HG03432 (cell line): ENCODE results near the gene LUZP2.

Source experiments
- ATAC-seq: cut with Tn5 transposase; IDR thresholded peaks from one replicate; pipeline ENCODE4 v1.9.1; 2021; ENCODE audit warnings: mild to moderate bottlenecking, moderate library complexity; ENCODE audit not compliant: unreplicated experiment

LUZP2 gene

DNA sequence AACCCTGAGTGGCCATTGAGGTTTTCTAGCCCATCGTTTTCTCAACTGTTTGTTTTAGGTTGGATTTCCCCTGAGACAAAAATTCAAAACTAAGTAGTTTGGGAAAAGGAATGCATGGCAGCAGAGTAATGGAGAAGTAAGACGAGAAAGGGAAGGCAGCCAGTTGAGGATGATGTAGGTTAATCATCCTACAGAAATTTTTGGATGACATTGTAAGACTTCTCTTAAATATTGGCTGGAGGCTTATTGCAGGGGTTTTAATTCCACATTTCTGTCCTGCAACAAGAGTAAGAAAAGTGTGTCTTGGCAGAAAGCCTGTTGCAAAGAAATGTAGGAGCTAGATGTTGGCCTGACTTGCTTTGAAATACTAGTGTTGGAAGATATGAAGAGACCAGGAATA lies 308.8 kb downstream of the LUZP2 start:
- no peak for ATAC-seq

GRCh38 chr11:24808173-24808572 lies 311.3 kb downstream of the LUZP2 start:
- no peak for ATAC-seq

- ATAC-seq = no peak
Measured at GRCh38 chr11:24819006-24819405, 322.2 kb downstream of the LUZP2 start.

DNA sequence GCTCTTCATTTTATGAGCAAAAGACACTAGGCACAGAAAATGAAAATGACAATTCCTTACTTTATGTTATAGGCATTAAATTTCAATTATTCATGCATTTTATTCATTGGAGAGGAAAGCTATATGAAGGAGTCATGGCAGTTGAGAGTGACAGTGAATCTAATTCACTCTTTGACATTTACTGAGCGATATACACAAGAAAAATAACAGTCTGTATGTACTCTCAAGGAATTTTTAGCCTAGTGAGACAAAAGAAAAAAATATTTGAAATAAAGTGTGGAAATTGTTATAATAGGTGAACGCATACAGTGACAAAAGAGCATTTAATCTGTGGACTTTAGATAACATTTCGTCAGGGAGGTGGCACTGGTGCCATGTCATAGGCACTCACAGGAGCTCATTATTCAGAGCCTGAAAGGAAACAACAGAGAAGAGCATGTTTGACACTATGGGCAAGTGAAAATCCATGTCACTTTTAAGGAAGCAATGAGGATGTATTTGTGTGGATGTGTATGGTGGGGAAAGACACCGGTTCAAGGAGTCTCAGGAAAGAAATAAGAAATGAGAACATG lies 323.1 kb downstream of the LUZP2 start:
- ATAC-seq = no peak

DNA sequence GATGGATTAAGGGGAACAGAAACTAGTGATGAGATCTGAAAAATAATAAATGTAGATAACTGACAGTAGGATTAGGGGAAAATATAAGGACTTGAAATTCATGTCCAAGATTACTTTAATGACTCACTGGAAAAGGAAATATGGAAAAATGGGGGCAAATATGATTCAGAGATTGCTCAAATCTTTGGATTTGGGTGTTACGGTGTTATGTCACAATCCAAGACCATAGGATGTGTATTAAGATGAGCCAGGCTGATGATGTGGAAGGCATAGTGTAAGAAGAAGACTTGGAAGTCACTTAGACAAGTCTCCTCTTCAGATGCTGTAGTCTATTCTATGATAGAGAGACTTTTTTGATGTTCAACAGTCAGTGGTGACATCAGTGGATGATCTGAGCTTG lies 323.7 kb downstream of the LUZP2 start:
- no peak for ATAC-seq

GRCh38 chr11:24828938-24829605 lies 332.2 kb downstream of the LUZP2 start:
- no peak for ATAC-seq

DNA sequence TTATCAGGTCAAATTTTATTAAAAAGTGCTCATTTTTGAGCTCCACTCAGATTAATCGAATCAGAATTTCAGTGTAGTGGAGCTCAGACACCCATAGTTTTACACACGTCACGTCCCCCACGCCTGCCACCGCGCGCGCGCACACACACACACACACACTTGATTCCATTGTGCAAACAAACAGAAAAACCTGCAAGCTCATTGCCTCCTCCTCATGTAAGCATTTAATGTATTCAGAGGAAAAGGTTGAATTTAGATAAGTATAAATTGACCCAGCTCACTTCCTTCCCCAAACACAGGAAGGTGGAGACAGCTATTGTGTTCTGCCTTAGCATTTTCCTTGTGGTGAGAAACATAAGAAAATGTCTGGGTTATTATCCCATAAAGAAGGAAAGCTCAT lies 336.7 kb downstream of the LUZP2 start:
- ATAC-seq = no peak

DNA sequence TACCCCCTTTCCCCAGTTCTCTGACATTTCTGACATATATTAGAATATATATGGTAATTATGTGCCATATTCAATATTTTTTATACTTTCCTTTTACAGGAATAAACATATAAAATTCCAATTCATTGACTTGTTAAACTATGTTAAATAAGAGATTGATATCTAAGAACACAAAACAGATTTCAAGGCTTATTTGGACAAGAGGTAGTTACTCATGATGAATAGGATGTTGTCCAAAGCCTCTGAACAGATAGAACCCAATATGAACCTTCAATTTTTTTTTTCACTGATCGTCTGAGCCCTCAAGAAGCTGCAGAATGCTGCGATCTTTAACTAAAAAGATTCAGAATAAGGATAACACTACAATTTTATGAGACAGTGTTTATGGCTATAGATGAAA lies 340.3 kb downstream of the LUZP2 start:
- ATAC-seq = no peak

GRCh38 chr11:24842308-24842707 lies 345.5 kb downstream of the LUZP2 start:
- ATAC-seq = no peak

DNA sequence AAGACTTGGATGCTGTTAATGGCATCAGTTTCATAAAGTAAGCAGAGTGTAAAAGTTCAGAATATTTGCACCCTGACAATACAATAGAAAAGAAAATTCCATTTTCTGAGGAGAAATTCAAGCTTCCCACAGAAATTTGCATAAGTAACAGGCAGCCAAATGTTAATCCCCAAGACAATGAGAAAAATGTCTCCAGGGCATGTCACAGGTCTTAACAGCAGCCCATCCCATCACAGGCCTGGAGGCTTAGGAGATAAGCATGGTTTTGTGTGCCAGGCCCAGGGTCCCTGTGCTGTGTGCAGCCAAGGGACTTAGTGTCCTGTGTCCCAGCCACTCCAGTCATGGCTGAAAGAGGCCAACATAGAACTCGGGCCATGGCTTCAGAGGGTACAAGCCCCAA lies 347.6 kb downstream of the LUZP2 start:
- ATAC-seq = no peak

- no peak for ATAC-seq
Measured at GRCh38 chr11:24848857-24849256, 352.0 kb downstream of the LUZP2 start.

- ATAC-seq = no peak
Measured at GRCh38 chr11:24855951-24856350, 359.1 kb downstream of the LUZP2 start.

GRCh38 chr11:24859801-24860300 lies 363.0 kb downstream of the LUZP2 start:
- no peak for ATAC-seq

GRCh38 chr11:24861440-24861839 lies 364.6 kb downstream of the LUZP2 start:
- ATAC-seq = no peak

- no peak for ATAC-seq
Measured at GRCh38 chr11:24866743-24867142, 369.9 kb downstream of the LUZP2 start.

DNA sequence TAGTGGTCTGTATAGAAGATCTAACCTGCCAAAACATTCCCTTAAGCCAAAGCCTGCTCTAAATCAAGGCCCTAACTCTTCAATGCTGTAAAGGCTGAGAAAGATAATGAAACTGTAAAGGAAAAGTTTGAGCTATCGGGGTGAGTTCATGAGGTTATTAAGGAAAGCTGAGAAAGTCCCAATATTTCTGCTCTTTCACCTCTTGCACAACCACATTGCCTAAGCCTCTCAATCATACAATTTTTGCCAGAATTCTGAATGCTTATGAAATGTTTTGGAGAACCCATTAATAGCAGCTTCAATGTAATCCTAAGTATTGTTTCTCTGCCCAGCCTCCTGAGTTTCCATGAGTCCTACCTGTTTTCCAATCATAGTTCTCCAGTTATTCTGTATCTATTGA lies 373.2 kb downstream of the LUZP2 start:
- ATAC-seq = no peak

GRCh38 chr11:24872186-24872585 lies 375.3 kb downstream of the LUZP2 start:
- ATAC-seq = no peak

- no peak for ATAC-seq
Measured at GRCh38 chr11:24872651-24873311, 375.9 kb downstream of the LUZP2 start.

GRCh38 chr11:24880962-24881361 lies 384.1 kb downstream of the LUZP2 start:
- ATAC-seq = no peak

GRCh38 chr11:24885580-24886173 lies 388.8 kb downstream of the LUZP2 start:
- no peak for ATAC-seq

DNA sequence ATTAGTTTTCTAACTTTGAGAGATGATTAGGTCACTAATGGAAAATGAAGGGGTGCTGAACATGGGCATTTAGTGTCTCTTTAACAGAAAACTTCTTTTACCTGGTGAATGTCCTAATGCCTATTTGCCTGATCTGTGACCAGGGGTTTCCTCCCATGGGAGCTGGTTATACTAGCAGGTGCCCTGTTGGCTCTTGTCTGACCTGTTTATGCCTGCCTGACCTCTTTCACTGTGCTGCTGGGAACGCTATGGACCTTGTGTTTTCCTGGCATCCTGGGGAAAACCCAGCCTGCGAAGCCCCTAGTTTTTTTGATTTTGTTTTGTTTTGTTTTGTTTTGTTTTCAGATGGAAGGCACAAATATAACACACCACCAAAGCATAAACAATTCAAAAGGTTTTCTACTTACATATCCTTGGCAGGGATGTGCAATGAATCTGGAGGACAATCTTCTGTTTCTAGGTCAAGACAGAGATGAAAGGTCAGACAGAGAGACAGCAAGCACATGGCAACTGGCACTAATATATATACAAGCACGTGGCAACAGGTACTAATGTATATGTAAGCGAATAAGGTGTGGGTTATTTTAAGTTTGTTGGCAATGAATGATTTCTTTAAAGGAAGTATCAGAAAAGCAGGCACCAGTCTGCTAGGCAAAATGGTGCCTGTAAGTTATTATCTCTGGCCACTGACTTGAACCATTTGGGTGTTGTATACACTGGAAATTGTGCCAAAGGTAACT lies 390.2 kb downstream of the LUZP2 start:
- no peak for ATAC-seq
